ENCODE data around the gene ZNF841. TPM values are rescaled to one million over a fixed set of nuclear protein-coding genes. Genes with fewer than 3 reads are reported as not detected.
"Not testable (repeated sequence)": the region's sequence is repeated elsewhere in the genome, so short reads cannot be mapped to it uniquely, and the experiment has no call there.

ZNF841 gene
- total RNA-seq, 8 experiments from 2014 or later, result 10.8 to 28.3 (median 23.0) TPM

DNA sequence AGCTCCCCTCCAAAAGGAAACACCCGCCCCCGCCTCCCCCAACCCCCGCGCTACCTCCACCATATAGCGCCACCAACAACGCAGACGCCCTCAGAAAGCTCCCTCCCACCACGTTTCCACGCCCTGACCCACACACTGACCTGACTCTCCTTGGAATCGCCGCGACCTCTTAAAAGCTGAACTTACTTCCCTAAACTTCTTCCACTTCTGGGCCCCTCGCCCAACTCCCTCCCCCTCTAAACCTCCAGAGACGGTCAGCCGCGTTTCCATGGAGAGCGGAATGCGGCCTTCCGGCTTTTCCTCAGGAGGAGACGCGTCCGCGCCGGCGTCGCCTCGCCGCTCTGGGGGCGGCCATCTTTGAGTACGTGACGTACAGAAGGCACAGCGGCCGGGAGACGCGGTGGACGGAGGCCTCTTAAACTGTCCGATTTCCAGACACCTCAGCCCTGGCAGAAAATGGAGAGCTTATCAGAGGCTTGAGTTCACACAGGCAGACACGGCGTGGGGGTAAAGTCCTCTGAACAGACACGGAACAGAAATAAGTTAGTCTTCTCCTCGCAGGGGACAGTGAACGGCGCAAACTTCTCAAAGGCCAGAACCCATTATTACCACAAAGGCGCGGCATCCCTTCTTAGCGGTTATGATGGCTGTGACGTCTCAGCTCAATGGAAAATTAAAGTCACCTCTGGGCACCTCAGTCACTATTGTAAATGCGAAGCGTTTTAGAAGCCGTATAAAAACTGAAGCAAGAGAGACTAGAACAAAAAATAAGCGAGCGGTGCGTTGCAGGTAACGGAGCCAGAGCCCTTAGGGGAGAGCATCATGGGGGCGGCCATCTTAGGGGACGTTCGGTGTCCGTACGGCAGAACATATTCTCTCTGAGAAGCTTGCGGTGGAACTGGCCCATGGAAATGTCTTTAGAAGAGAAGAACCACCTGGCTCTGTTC is 46.7 kb downstream of the ZNF841 start, which contains the start of gene ZNF432:
Gene ZNF432, minus strand, starts transcription at position 284 of the 947 bp plus-strand sequence. CDS start 1,970 bp downstream, outside the sequence.
- Histone ChIP-seq H3K27ac (peak within 1 kb of the TSS; percentile 91 to 95), H3K4me3 (peak within 1 kb of the TSS; percentile 40 to 54 (median 43)), H3K4me1 (replicated peaks in 1 of 2) (no peaks in the 10 kb centered on the region)
- in situ Hi-C loops (cut with MboI; ENCODE audit: low pct_unique_long_range_greater_than_20kb in 2 of 9, low sequenced_read_pairs in 9 of 9, unreplicated experiment in 9 of 9), result no loop called here
- ATAC-seq (replicated peaks in 6 of 8), result peak; percentile 94 to 97 (median 95)
- 0 to 20% (median 1%) methylated on average over 2 to 40 of the region's 60 CpGs; no CpG with 5 or more reads in 2 of the 10 experiments for WGBS, 10 experiments

DNA sequence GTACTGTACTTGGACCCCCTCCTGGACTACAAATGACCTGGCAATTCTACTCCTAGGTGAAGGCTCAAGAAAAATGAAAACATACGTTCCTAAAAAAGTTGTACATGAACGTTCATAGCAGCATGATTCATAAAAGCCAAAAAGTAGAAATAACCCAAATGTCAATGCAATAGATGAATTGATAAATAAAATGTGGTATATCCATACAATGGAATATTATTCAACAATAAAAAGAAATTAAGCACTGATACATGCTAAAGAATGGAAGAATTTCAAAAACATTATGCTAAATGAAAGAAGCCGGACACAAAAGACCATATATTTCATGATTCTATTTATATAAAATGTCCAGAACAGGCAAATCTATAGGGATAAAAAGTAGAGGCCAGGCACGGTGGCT is 56.4 kb downstream of the ZNF841 start:
- WGBS, 10 experiments, result 83 to 100% (median 96%) methylated on average over 1 to 4 of the region's 4 CpGs
- ATAC-seq (replicated peaks in 6 of 8), result no peak
- in situ Hi-C loops (cut with MboI; ENCODE audit: low pct_unique_long_range_greater_than_20kb in 2 of 9, low sequenced_read_pairs in 9 of 9, unreplicated experiment in 9 of 9), result no loop called here
- no peaks in the 10 kb centered on the region for H3K4me1 ChIP-seq (replicated peaks in 1 of 2)
- no peak overlapping the region for H3K27ac ChIP-seq
- no peak overlapping the region for H3K4me3 ChIP-seq

DNA sequence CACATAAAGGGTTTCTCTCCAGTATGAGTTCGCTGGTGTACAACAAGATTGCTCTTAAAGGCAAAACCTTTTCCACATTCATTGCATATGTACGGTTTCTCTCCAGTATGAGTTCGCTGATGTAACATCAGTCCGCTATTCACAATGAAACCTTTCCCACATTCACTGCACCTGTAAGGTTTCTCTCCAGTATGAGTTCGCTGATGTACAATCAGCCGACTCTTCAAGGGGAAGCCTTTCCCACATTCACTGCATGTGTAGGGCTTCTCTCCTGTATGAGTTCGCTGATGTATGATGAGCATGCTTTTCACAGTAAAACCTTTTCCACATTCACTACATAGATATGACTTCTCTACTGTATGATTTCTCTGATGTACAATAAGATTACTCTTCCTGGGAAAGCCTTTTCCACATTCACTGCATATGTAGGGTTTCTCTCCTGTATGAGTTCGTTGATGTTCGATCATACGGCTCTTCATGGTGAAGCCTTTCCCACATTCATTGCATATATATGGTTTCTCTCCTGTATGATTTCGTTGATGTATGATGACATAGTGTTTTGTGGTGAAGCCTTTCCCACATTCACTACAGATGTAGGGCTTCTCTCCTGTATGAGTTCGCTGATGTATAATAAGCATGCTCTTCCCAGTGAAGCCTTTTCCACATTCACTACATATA is 61.4 kb downstream of the ZNF841 start:
- H3K27ac ChIP-seq, result no peak overlapping the region
- no peaks in the 10 kb centered on the region for H3K4me1 ChIP-seq (replicated peaks in 1 of 2)
- in situ Hi-C loops (cut with MboI; ENCODE audit: low pct_unique_long_range_greater_than_20kb in 2 of 9, low sequenced_read_pairs in 9 of 9, unreplicated experiment in 9 of 9), result no loop called here
- H3K4me3 ChIP-seq, result no peak overlapping the region
- no peak for ATAC-seq (replicated peaks in 6 of 8)
- 87 to 100% (median 96%) methylated on average over 1 to 11 of the region's 12 CpGs for WGBS, 10 experiments

DNA sequence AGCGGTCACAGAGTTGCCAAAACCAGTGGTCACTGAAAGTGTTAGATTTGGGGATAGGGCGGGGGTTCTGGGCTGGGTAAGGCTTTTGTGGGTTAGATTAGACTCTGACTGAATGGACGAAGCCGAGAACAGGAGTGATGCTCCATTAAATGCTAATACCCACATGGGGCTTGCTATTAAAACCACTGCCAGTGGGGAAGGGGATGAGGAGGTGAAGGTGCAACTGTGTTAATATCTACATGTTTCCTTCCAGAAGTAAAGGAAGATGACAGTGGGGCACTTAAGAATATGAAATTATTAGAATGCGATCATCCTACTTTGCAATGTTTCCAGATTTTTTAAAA is 66.8 kb downstream of the ZNF841 start:
- in situ Hi-C loops (cut with MboI; ENCODE audit: low pct_unique_long_range_greater_than_20kb in 2 of 9, low sequenced_read_pairs in 9 of 9, unreplicated experiment in 9 of 9), result no loop called here
- Histone ChIP-seq H3K4me1 (replicated peaks in 1 of 2) (peaks cover 6% of the 10 kb centered on the region in 2 donors), H3K4me3 (peak overlapping the region; percentile 69 to 97 (median 79)), H3K27ac (peak overlapping the region; percentile 94 to 97)
- peak; percentile 23 to 53 (median 42) for ATAC-seq (replicated peaks in 6 of 8)
- WGBS, 10 experiments, result 7 to 83% (median 22%) methylated on average over 1 to 5 of the region's 5 CpGs

DNA sequence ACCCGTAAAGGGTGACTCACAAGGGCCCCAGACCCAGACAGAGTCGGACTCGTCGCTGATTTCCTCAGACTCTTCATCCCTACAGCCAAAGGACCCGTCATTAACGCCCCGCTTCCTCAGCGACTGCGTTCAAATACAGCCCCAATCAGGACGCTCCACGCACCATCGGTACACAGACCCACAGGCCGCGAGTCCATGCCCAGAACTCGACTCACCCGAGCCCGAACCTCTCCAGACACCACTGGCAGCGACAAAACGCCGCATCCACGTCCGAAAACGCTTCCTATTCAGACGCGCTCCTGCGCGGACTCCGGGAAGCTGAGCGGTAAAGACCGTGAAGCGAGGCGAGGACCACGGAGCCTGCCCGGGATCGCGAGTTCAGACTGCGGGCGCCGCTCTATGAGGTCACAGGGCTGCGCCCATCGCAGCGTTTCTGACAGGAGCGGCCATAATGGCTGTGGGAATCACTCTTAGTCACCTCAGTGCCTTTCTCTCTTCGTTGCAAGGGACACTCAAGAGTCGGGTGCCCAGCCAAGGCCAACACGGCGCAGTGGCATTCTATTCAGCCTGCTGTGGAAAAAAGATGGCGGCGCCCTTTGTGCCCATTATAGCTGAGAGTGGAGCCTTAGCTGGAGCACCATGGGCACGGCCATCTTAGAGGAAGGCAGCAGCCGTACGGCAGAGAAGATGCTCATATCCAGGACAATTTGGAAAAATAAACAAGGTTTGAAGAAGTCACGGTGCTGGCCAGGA is 67.4 kb downstream of the ZNF841 start, which contains the start of gene ZNF614:
Gene ZNF614, minus strand, starts transcription at position 353 of the 753 bp plus-strand sequence. CDS start 2,634 bp downstream, outside the sequence.
- peak; percentile 89 to 96 (median 92) for ATAC-seq (replicated peaks in 6 of 8)
- in situ Hi-C loops (cut with MboI; ENCODE audit: low pct_unique_long_range_greater_than_20kb in 2 of 9, low sequenced_read_pairs in 9 of 9, unreplicated experiment in 9 of 9), result no loop called here

DNA sequence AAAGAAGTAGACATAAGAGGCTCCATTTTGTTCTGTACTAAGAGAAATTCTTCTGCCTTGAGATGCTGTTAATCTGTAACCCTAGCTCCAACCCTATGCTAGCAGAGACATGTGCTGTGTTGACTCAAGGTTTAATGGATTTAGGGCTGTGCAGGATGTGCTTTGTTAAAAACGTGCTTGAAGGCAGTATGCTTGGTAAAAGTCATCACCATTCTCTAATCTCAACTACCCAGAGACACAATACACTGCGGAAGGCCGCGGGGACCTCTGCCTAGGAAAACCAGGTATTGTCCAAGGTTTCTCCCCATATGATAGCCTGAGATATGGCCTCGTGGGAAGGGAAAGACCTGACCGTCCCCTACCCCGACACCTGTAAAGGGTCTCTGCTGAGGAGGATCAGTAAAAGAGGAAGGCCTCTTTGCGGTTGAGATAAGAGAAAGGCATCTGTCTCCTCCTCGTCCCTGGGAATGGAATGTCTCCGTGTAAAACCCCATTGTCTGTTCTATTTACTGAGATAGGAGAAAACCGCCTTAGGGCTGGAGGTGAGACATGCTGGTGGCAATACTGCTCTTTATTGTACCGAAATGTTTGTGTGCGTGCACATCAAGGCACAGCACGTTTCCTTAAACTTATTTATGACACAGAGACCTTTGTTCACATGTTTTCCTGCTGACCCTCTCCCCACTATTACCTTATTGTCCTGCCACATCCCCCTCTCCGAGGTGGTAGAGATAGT is 69.1 kb downstream of the ZNF841 start:
- H3K27ac ChIP-seq; in situ Hi-C loops (cut with MboI; ENCODE audit: low pct_unique_long_range_greater_than_20kb in 2 of 9, low sequenced_read_pairs in 9 of 9, unreplicated experiment in 9 of 9); H3K4me3 ChIP-seq; ATAC-seq (replicated peaks in 6 of 8); H3K4me1 ChIP-seq (replicated peaks in 1 of 2): not testable (repeated sequence)
- WGBS, 10 experiments, result 67 to 100% (median 93%) methylated on average over 1 to 8 of the region's 15 CpGs; no CpG with 5 or more reads in 1 of the 10 experiments

More for the DNA sequence above, 67.4 kb downstream of the ZNF841 start, which contains the start of gene ZNF614:
- Histone ChIP-seq H3K4me1 (replicated peaks in 1 of 2) (peaks cover 6% of the 10 kb centered on the region in 2 donors), H3K27ac (peak within 1 kb of the TSS; percentile 94 to 97), H3K4me3 (peak within 1 kb of the TSS; percentile 69 to 97 (median 79))
- 0 to 2% (median 0%) methylated on average over 2 to 33 of the region's 53 CpGs; no CpG with 5 or more reads in 3 of the 10 experiments for WGBS, 10 experiments

DNA sequence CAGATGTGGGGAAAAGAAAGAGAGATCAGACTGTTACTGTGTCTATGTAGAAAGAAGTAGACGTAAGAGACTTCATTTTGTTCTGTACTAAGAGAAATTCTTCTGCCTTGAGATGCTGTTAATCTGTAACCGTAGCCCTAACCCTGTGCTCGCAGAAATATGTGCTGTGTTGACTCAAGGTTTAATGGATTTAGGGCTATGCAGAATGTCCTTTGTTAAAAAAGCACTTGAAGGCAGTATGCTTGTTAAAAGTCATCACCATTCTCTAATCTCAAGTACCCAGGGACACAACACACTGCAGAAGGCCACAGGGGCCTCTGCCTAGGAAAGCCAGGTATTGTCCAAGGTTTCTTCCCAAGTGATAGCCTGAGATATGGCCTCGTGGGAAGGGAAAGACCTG is 71.1 kb downstream of the ZNF841 start:
- H3K4me3 ChIP-seq; H3K27ac ChIP-seq; H3K4me1 ChIP-seq (replicated peaks in 1 of 2); ATAC-seq (replicated peaks in 6 of 8); in situ Hi-C loops (cut with MboI; ENCODE audit: low pct_unique_long_range_greater_than_20kb in 2 of 9, low sequenced_read_pairs in 9 of 9, unreplicated experiment in 9 of 9): not testable (repeated sequence)
- WGBS, 10 experiments, result 95 to 100% (median 100%) methylated on average over 1 to 4 of the region's 4 CpGs; no CpG with 5 or more reads in 1 of the 10 experiments

DNA sequence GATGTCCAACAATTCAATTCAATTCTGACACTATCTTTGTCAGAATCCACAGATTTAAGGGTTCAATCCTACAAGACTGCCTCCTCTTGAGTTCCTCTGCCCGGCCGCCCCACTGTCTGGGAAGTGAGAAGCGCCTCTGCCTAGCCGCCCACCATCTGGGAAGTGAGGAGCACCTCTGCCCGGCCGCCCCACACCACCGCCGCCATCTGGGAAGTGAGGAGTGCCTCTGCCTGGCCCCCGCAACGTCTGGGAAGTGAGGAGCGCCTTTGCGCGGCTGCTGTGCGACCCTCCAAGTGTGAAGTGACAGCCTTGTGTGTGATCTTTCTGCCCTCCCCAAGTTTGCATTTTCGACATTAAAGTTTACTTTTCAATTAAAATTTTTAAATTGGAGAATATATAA is 73.4 kb downstream of the ZNF841 start:
- in situ Hi-C loops (cut with MboI; ENCODE audit: low pct_unique_long_range_greater_than_20kb in 2 of 9, low sequenced_read_pairs in 9 of 9, unreplicated experiment in 9 of 9), result no loop called here
- ATAC-seq (replicated peaks in 6 of 8), result no peak
- Histone ChIP-seq H3K4me3 (no peak overlapping the region), H3K4me1 (replicated peaks in 1 of 2) (peaks cover 3% of the 10 kb centered on the region in 2 donors), H3K27ac (no peak overlapping the region)
- WGBS, 10 experiments, result 71 to 100% (median 100%) methylated on average over 1 to 5 of the region's 15 CpGs; no CpG with 5 or more reads in 3 of the 10 experiments

DNA sequence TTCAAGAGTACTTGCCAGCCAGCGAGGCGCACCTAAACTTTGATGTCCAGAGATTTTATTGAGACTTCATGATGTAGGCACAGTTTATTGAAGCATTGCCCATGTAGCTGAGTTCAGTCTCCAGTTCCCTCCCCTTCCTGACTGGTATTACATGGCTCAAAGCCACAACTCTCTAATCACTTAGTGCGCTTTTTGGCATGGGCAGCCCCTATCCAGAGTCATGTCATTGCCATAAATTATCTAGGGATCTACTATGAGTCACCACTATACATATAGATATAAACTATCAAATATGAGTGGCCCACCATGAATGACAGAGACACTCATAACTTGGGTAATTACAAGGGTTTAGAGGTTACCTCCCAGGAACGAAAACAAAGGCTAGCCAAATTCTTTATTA is 75.1 kb downstream of the ZNF841 start:
- H3K4me3 ChIP-seq, result no peak overlapping the region
- no peaks in the 10 kb centered on the region for H3K4me1 ChIP-seq (replicated peaks in 1 of 2)
- WGBS, 10 experiments, result 94 to 100% (median 100%) methylated on average over 1 to 4 of the region's 4 CpGs; no CpG with 5 or more reads in 1 of the 10 experiments
- ATAC-seq (replicated peaks in 6 of 8), result no peak
- no peak overlapping the region for H3K27ac ChIP-seq
- in situ Hi-C loops (cut with MboI; ENCODE audit: low pct_unique_long_range_greater_than_20kb in 2 of 9, low sequenced_read_pairs in 9 of 9, unreplicated experiment in 9 of 9), result no loop called here

Other genes with a start within 250 kb of the ZNF841 start
- gene ZNF577, start 207.8 kb downstream of the ZNF841 start, total RNA-seq, result 10 to 100 TPM; 13.1 to 32.0 (median 18.7) TPM
- gene ZNF649, start 190.7 kb downstream of the ZNF841 start, total RNA-seq, result 10 to 100 TPM in 7 of 8 experiments, 1 to 10 TPM in 1; 8.8 to 23.1 (median 17.3) TPM
- 1 to 10 TPM; 4.2 to 8.5 (median 6.8) TPM for gene ZNF613, start 168.3 kb downstream of the ZNF841 start, total RNA-seq
- 10 to 100 TPM in 3 of 8 experiments, 1 to 10 TPM in 5; 2.8 to 18.3 (median 7.2) TPM for gene ZNF350, start 108.9 kb downstream of the ZNF841 start, total RNA-seq
- gene ZNF615, start 87.6 kb downstream of the ZNF841 start, total RNA-seq, result 10 to 100 TPM in 3 of 8 experiments, 1 to 10 TPM in 5; 5.3 to 13.5 (median 8.0) TPM
- 10 to 100 TPM in 7 of 8 experiments, 1 to 10 TPM in 1; 10.0 to 12.8 (median 12.0) TPM for gene ZNF614, start 67.4 kb downstream of the ZNF841 start, total RNA-seq
- gene ZNF432, start 46.9 kb downstream of the ZNF841 start, total RNA-seq, result 10 to 100 TPM; 10.1 to 23.8 (median 15.6) TPM
- 10 to 100 TPM in 6 of 8 experiments, 1 to 10 TPM in 2; 5.9 to 17.9 (median 14.8) TPM for gene ZNF616, start 44.2 kb upstream of the ZNF841 start, total RNA-seq
- gene ZNF836, start 75.9 kb upstream of the ZNF841 start, total RNA-seq, result 10 to 100 TPM in 4 of 8 experiments, 1 to 10 TPM in 4; 3.4 to 17.7 (median 9.4) TPM
- 100 to 1,000 TPM; 135 to 212 (median 176) TPM for gene PPP2R1A, start 94.3 kb upstream of the ZNF841 start, total RNA-seq
- gene ZNF766, start 173.8 kb upstream of the ZNF841 start, total RNA-seq, result 10 to 100 TPM; 13.5 to 30.4 (median 17.6) TPM
- 10 to 100 TPM in 4 of 8 experiments, 1 to 10 TPM in 4; 6.7 to 17.7 (median 10.0) TPM for gene ZNF480, start 201.4 kb upstream of the ZNF841 start, total RNA-seq
- gene ZNF610, start 240.5 kb upstream of the ZNF841 start, total RNA-seq, result 10 to 100 TPM in 5 of 8 experiments, 1 to 10 TPM in 3; 1.7 to 17.3 (median 13.3) TPM